H1 (cell line): ENCODE measurements around the gene ZFHX2.
A peak's percentile ranks its signal among the peaks of the same experiment; 100 is the strongest.

Source experiments
- EP300 ChIP-seq, 2 experiments: IDR thresholded peaks; 1 replicate in 1 of 2; 2 replicates in 1 of 2; pipeline ENCODE4 v1.6.1; 2011 to 2012; ENCODE audit warnings: low read depth in 2 of 2, low read length in 2 of 2, mild to moderate bottlenecking in 2 of 2, borderline replicate concordance in 1 of 2, inconsistent platforms in 1 of 2, moderate library complexity in 1 of 2
- EZH2 ChIP-seq: fragments of 200-600 bp; sonication (generic); IDR thresholded peaks from 2 replicates; pipeline ENCODE4 v1.7.1; 2012; ENCODE audit warnings: low read depth, mild to moderate bottlenecking, moderate library complexity, low read length, inconsistent platforms; ENCODE audit not compliant: severe bottlenecking
- JUND ChIP-seq: IDR thresholded peaks from 2 replicates; pipeline ENCODE4 v1.6.1; 2011; ENCODE audit warnings: mild to moderate bottlenecking, improper control_type of control experiment, low read length
- KDM5A ChIP-seq: fragments of 200-600 bp; IDR thresholded peaks from 2 replicates; pipeline ENCODE4 v1.7.1; 2012; ENCODE audit warnings: mild to moderate bottlenecking, low read length, inconsistent platforms, mixed read lengths
- PHF8 ChIP-seq: fragments of 200-600 bp; sonication (generic); conservative IDR thresholded peaks from 2 replicates; pipeline ENCODE4 v1.7.1; 2012; ENCODE audit warnings: low read depth, mild to moderate bottlenecking, inconsistent platforms, low read length, moderate library complexity
- POLR2A ChIP-seq, 2 experiments: IDR thresholded peaks; 1 replicate in 1 of 2; 2 replicates in 1 of 2; pipeline ENCODE4 v1.6.1; 2011; ENCODE audit warnings: low read depth in 2 of 2, low read length in 2 of 2, mild to moderate bottlenecking in 2 of 2; ENCODE audit errors: control extremely low read depth in 1 of 2
- POLR2AphosphoS5 ChIP-seq: IDR thresholded peaks from 2 replicates; pipeline ENCODE4 v1.6.1; 2011; ENCODE audit warnings: low read depth, low read length
- SP2 ChIP-seq: IDR thresholded peaks from 2 replicates; pipeline ENCODE4 v1.6.1; 2012; ENCODE audit warnings: mild to moderate bottlenecking, low read length, inconsistent platforms
- ZNF274 ChIP-seq: IDR thresholded peaks from 2 replicates; pipeline ENCODE4 v1.7.0; 2012; ENCODE audit warnings: low read length, borderline replicate concordance; ENCODE audit errors: extremely low read depth
- TF ChIP-seq, protein P1 (sequence below): IDR thresholded peaks from 2 replicates; pipeline ENCODE4 v1.6.1; 2012; ENCODE audit warnings: low read length, inconsistent platforms
- TF ChIP-seq, protein P2 (sequence below), 3 experiments: IDR thresholded peaks; 1 replicate in 2 of 3; 2 replicates in 1 of 3; pipeline versions ENCODE4 v1.5.1 to v1.6.1; 2011; ENCODE audit warnings: low read length in 3 of 3, mild to moderate bottlenecking in 3 of 3, inconsistent platforms in 2 of 3, low read depth in 1 of 3, moderate library complexity in 1 of 3; ENCODE audit not compliant: insufficient read depth in 1 of 3; ENCODE audit errors: control extremely low read depth in 1 of 3

DNA sequence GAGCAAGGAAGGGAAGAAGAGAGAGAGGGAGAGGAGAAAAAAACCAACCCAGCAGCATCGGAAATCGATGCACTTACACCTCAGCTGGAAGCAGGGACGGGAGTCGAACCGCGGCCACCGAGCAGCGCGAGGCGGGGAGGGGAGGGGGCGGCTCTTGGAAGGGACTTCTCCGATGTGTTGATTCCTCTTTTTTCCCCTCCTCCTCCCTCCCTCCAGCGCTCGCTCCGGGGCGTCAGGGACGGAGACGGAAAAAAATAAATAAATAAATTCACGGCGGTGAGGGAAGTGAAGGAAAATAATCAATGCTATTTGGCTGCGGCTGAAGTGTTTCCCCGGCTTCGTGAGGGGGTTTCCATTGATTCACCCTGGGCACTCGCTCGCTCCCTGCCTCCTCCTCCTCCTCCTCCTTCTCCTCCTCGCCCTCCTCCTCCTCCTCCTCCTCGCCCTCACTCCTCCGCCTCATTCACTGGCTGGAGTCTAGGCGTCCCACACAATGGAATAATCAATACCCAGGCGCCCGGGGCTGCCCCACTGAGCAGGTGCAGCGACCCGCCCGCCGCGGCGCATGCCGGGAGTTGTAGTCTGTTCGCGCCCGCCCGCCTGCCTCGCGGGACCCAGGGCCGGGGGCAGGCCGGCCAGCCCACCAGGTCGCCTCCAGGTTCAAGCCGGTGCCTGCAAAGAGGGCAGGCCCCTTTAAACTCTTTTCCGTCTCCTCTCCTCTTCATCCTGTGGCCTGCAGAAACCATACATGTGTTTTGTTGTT lies at the start of gene ZFHX2:
- 0 out of 3 replicates have a peak, but pooled peaks of 1 of the 2 experiments have one; percentile 34 for TF ChIP-seq EP300 (IDR thresholded peaks at IDR 0.05; ENCODE audit: borderline replicate concordance in 1 of 2, low read depth in 2 of 2, low read length in 2 of 2)
- TF ChIP-seq POLR2AphosphoS5, result peak; percentile 88
- no peak for TF ChIP-seq KDM5A
- TF ChIP-seq JUND, result no peak; the same call in 1 of the 2 replicates
- TF ChIP-seq, protein P1, sequence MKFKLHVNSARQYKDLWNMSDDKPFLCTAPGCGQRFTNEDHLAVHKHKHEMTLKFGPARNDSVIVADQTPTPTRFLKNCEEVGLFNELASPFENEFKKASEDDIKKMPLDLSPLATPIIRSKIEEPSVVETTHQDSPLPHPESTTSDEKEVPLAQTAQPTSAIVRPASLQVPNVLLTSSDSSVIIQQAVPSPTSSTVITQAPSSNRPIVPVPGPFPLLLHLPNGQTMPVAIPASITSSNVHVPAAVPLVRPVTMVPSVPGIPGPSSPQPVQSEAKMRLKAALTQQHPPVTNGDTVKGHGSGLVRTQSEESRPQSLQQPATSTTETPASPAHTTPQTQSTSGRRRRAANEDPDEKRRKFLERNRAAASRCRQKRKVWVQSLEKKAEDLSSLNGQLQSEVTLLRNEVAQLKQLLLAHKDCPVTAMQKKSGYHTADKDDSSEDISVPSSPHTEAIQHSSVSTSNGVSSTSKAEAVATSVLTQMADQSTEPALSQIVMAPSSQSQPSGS, result no peak
- TF ChIP-seq, protein P2, sequence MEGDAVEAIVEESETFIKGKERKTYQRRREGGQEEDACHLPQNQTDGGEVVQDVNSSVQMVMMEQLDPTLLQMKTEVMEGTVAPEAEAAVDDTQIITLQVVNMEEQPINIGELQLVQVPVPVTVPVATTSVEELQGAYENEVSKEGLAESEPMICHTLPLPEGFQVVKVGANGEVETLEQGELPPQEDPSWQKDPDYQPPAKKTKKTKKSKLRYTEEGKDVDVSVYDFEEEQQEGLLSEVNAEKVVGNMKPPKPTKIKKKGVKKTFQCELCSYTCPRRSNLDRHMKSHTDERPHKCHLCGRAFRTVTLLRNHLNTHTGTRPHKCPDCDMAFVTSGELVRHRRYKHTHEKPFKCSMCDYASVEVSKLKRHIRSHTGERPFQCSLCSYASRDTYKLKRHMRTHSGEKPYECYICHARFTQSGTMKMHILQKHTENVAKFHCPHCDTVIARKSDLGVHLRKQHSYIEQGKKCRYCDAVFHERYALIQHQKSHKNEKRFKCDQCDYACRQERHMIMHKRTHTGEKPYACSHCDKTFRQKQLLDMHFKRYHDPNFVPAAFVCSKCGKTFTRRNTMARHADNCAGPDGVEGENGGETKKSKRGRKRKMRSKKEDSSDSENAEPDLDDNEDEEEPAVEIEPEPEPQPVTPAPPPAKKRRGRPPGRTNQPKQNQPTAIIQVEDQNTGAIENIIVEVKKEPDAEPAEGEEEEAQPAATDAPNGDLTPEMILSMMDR (IDR thresholded peaks at IDR 0.05; ENCODE audit: control extremely low read depth in 1 of 3, insufficient read depth in 1 of 3, low read depth in 1 of 3, low read length in 3 of 3), result no peak
- TF ChIP-seq POLR2A (IDR thresholded peaks at IDR 0.05; ENCODE audit: control extremely low read depth in 1 of 2, low read depth in 2 of 2, low read length in 2 of 2), result peak; percentile 64 to 87
- TF ChIP-seq PHF8, result no peak
- TF ChIP-seq SP2, result no peak
- no peak for TF ChIP-seq EZH2
- no peak for TF ChIP-seq ZNF274
